Measurements from ENCODE around the gene B4GALT6.

The B4GALT6 gene

GRCh38 chr18:31598021-31598805, 86.2 kb downstream of the B4GALT6 start:
- no peak for DNase-seq (ENCODE audit: low read depth)

DNA sequence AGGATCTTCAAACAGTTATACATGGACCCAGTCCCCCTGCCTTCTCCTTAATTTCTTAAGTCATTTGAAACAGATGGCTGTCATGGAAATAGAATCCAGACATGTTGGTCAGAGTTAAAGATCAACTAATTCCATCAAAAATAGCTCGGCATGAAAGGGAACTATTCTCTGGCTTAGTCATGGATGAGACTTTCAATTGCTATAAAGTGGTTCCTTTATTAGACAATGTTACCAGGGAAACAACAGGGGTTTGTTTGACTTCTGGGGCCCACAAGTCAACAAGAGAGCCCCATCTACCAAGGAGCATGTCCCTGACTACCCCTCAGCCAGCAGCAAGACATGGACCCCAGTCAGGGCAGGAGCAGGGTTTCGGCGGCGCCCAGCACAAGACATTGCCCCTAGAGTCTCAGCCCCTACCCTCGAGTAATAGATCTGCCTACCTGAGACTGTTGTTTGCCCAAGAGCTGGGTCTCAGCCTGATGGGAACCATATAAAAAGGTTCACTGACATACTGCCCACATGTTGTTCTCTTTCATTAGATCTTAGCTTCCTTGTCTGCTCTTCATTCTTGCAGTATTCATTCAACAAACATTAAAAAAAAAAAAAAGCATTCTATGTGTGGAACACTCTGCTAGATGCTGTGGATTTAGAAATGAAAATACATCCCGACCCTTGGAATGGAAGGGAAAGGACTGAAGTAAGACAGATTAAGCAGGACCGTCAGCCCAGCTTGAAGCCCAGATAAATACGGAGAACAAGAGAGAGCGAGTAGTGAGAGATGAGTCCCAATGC, 88.1 kb downstream of the B4GALT6 start:
- H3K4me3 ChIP-seq (replicated peaks; ENCODE audit: low read depth, low read length): no peak overlapping the region
- DNase-seq (ENCODE audit: low read depth): no peak
- TF ChIP-seq, protein P1, sequence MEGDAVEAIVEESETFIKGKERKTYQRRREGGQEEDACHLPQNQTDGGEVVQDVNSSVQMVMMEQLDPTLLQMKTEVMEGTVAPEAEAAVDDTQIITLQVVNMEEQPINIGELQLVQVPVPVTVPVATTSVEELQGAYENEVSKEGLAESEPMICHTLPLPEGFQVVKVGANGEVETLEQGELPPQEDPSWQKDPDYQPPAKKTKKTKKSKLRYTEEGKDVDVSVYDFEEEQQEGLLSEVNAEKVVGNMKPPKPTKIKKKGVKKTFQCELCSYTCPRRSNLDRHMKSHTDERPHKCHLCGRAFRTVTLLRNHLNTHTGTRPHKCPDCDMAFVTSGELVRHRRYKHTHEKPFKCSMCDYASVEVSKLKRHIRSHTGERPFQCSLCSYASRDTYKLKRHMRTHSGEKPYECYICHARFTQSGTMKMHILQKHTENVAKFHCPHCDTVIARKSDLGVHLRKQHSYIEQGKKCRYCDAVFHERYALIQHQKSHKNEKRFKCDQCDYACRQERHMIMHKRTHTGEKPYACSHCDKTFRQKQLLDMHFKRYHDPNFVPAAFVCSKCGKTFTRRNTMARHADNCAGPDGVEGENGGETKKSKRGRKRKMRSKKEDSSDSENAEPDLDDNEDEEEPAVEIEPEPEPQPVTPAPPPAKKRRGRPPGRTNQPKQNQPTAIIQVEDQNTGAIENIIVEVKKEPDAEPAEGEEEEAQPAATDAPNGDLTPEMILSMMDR (IDR thresholded peaks at IDR 0.05; ENCODE audit: low read length, missing control alignments): no peak

More at GRCh38 chr18:31598021-31598805, 86.2 kb downstream of the B4GALT6 start:
- TF ChIP-seq, protein P1 (IDR thresholded peaks at IDR 0.05; ENCODE audit: low read length, missing control alignments): no peak
- H3K4me3 ChIP-seq (replicated peaks; ENCODE audit: low read depth, low read length): no peak overlapping the region

GRCh38 chr18:31595121-31595771, 89.1 kb downstream of the B4GALT6 start:
- no peak overlapping the region for H3K4me3 ChIP-seq (replicated peaks; ENCODE audit: low read depth, low read length)
- TF ChIP-seq, protein P1 (IDR thresholded peaks at IDR 0.05; ENCODE audit: low read length, missing control alignments): no peak
- no peak for DNase-seq (ENCODE audit: low read depth)

- TF ChIP-seq, protein P1 (IDR thresholded peaks at IDR 0.05; ENCODE audit: low read length, missing control alignments): no peak
- DNase-seq (ENCODE audit: low read depth): no peak
- no peak overlapping the region for H3K4me3 ChIP-seq (replicated peaks; ENCODE audit: low read depth, low read length)
Observed at GRCh38 chr18:31592506-31593157, 91.7 kb downstream of the B4GALT6 start.

GRCh38 chr18:31591628-31592027, 92.8 kb downstream of the B4GALT6 start, which contains the start of gene TTR:
Gene TTR, plus strand, starts transcription at chr18:31591877. Its CDS starts 26 bp downstream, at chr18:31591903.
- no peak within 1 kb of the TSS for H3K4me3 ChIP-seq (replicated peaks; ENCODE audit: low read depth, low read length)
- no peak for DNase-seq (ENCODE audit: low read depth)
- TF ChIP-seq, protein P1 (IDR thresholded peaks at IDR 0.05; ENCODE audit: low read length, missing control alignments): no peak

DNA sequence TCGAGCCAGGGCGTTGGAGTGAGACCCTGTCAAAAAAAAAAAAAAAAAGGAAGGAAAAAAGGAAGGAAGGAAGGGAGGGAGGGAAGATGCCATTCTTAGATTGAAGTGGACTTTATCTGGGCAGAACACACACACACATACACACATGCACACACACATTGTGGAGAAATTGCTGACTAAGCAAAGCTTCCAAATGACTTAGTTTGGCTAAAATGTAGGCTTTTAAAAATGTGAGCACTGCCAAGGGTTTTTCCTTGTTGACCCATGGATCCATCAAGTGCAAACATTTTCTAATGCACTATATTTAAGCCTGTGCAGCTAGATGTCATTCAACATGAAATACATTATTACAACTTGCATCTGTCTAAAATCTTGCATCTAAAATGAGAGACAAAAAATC, 93.3 kb downstream of the B4GALT6 start:
- no peak overlapping the region for H3K4me3 ChIP-seq (replicated peaks; ENCODE audit: low read depth, low read length)
- TF ChIP-seq, protein P1 (IDR thresholded peaks at IDR 0.05; ENCODE audit: low read length, missing control alignments): no peak
- no peak for DNase-seq (ENCODE audit: low read depth)
